Measurements from ENCODE around the gene TUBB6. TPM values are rescaled to one million over a fixed set of nuclear protein-coding genes. Genes with fewer than 3 reads are reported as not detected.

The TUBB6 gene
- polyA plus RNA-seq, 1 donor, result 317 TPM

DNA sequence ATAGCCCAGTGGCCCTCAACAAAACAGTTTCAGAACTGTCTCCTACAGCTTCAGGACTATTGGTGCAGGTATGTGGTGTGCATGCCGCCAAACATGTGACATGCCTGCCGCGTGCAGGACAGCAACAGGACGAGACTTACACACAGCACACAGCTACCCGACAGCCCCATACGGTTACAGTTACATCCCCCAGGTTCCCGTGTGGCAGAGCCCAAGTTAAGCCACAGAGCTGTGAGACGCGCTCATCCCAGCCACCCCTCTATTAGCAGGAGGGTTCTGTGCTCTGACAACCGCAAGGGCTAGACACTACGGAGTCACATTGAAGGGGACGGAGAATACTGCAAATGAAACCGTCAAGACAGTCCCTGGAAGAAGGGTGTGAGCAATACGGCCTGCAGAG lies 16.4 kb upstream of the TUBB6 start:
- no peak for DNase-seq

DNA sequence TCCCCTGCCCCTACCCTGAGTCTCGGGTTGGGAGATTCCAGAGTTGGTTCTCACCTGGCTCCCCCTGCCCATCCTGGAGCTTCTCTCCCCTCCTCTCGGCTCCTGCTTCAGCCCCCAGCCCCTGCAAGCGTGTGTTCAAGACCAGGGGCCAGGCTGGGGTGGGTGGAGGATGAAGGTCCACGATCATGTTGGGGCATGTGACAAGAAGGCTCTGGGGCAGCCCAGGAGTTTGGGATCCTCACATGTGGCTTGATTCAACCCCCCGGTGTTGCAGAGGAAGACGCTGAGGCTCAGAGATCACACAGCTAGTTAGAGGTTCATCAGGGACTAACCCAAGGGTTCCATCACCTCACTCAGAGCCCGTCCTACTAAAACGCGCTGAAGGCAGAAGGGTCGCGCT lies 14.2 kb upstream of the TUBB6 start:
- DNase-seq, result no peak

DNA sequence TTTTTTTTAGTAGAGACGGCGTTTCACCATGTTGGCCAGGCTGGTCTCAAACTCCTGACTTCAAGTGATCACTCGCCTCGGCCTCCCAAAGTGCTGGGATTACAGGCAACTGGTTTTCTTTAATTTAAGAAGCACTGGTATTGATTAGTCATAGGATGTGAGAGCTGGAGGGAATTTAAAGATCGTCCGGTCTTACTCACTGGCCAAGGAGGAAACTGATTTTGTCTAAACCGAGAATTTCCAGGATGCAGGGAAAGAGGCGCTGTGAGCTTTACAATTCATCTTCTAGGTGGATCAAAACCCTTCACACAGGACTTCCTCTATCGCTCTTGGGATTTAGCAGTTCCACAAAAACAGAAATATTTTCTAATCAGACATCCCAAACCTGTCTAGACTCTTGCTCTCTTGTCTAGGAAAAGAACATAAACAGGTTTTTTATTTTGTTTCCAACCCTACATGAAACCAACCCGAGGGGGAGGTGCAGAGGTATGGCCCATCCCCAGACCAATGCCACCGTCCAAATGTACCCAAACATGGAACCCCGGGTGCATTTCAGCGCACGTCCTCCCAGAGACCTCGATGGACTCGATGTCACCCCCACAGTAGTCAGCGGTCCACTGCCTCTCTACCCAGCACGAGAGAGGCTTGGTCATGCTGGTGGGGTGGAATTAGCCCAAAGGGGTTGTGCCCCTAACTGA lies 12.5 kb upstream of the TUBB6 start:
- DNase-seq, result no peak

DNA sequence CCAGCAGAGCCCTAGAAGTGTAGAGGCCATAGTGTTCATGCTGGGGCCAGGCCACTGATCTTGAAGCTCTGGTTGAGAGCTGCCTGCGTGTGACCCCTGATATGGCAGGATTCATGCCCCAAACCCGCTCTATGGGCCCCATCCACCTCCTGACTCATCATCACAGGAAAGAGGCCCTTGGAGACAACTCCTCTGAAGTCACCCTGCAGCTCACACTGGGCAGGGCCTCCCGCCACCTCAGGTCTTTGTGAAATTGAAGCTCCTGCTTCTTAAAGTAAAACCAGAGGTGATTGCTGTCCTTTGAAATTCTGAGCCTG lies 12.0 kb upstream of the TUBB6 start:
- no peak for DNase-seq

DNA sequence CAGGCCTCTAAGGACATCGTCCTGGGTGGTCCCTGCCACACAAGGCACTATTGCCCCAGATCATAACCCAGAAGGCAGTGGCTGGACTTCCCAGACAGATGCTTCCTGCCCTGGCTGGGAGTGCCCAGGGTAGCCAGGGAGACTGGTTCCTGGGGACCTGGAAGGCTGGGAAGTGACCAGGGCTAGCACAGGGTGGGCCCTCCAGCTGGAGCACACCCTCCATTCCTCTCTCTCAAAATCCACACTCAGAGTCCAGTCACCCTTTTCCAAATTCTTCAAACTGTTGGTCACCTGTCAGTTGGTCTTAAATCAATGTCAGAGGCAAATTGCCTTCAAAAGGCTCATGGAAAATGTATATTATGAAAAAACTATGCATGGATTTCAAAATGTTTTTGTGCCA lies 11.6 kb upstream of the TUBB6 start:
- DNase-seq, result no peak

DNA sequence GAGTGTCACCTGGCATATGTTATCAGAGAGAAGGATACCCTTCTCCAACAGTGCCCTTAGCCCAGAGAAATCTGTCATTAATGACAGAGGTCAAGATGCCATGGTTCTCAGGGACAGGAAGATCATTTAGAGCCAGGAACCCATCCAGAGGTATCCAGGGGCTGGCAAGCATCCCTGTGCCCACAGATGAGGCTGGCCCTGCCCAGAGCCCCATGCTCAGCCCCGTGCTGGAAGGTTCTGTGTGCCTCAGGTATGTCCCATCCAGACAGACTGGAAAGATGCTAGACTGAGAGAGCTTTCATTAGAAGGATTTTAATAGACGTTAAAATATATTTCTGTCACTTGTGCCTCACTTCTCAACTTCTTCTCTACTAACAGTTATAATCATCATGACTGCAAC lies 8.2 kb upstream of the TUBB6 start:
- no peak for DNase-seq

DNA sequence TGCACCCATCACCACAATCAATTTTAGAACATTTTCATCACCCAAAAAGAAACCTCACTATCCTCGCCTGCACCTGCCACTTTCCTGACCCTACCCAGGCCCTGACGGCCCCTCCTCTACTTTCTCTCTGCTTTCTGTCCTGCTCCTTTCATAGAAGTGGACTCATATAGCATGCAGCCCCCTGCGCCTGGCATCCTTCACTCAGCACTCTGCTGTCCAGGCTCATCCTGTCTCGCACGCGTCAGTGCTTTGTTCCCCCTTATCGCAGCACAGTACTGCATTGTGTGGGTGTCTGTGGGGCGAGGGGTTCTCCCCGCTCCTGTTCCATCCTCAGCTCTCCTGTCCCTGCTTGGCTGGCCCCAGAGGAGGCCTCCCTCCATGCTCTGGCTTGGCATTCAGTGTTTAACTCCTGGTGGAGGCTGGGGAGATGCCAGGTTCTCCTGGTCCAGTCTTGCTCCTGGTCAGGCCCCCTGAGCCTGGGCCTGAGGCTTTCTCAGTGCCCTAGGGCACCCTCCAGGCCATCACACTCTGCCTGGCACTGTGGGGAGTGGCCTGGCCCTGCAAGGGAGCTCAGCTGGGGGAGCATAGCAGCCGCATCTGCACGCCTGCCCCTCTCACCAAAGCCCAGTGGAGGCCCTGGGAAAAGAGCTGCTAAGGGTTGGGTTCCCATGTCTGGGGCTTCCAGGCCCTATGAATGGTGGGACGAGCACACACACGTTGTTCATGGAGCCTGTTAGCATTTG lies 6.6 kb upstream of the TUBB6 start:
- no peak for DNase-seq

DNA sequence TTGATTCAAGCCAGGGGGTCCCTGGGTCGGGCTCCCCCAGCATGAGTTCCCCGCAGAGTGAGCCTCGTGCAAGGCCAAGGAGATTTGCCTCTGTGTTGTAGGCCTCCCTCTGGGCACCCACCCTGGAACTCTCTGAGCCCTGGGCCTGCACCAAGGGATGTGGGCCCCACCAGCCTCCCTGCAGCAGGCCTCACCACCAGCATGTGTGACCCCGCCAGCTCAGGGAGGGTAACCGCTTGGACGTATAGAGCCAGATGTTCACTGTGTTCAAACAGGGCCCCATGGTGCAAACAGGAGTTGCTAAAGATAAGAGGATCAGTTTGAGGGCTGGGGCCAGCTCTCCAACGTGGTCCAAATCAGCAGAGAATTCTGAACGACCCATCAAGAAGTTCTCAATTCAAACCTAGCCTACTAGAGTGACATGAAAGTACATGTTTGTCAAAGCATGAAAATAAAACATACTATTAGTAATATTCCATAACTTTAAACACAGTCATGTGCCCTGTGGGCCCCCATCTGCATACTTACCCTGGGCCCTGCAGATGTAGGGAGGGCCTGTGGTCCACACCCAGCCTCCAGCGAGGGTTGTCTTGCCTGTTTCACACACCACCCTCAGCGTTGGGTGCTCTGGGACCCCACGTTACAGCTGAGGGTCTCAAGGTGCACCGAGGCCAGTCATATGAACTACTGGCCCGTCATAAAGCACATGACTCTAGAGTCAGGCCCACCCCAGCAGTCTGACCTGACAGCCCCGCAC lies 5.5 kb upstream of the TUBB6 start:
- DNase-seq, result no peak

DNA sequence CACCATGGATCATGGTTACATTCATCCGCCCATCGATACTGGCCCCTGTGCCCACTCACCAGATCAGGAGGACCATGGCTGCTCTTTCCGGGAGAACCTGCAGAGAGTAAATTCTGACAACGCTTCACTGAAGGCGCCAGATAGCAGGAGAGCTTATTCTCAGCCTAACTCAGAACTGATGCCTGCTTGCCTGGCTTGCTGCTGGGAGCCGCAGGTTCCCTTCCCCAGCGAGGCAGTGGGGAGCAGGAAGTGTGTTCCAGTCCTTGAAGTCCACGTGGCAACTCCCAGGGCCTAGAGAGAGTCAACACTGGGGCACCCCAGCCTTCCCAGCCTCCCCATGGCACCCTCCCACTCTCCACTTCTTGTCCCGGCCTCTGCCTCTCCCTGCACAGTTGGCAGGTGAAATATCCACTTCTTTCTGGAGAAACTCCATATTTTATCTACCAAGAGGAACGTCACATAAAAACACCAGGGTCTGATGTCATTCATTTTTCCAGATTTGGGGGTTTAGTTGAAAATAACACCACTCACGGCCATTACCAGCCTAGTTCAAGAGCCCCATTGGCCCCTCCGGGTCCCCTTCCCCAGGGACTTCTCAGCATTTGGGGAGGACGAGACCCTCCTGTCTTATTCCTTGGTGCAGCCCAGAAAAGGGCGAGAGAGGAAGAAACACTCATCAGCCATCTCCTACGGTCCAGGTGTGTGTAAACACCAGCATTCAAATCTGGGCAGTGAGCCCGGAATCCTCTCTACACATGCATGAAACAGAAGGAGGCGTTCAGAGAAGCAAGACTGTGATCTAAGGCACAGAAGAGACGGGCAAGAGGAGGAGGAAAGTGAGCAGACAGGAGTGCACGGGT lies 3.5 kb upstream of the TUBB6 start:
- DNase-seq, result no peak

DNA sequence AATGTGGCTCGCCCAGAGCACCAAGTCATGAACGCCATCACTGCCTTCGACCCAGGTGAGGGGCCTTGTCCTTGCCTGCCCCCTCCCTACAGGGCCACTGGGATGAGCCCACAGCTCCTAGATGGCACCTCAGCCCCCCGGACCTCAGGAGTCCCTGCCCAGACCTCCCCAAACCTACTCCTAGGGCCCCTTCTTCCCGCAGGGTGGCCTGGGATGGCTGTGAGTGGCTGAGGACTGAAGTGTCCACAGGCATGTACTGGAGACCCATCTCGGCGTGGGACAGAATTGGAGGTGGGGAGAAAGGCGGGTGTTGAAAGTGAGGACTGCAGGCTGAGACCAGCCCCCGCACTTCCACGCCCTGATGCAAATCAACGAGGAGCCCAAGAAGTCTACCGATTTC lies 2.8 kb upstream of the TUBB6 start:
- no peak for DNase-seq

DNA sequence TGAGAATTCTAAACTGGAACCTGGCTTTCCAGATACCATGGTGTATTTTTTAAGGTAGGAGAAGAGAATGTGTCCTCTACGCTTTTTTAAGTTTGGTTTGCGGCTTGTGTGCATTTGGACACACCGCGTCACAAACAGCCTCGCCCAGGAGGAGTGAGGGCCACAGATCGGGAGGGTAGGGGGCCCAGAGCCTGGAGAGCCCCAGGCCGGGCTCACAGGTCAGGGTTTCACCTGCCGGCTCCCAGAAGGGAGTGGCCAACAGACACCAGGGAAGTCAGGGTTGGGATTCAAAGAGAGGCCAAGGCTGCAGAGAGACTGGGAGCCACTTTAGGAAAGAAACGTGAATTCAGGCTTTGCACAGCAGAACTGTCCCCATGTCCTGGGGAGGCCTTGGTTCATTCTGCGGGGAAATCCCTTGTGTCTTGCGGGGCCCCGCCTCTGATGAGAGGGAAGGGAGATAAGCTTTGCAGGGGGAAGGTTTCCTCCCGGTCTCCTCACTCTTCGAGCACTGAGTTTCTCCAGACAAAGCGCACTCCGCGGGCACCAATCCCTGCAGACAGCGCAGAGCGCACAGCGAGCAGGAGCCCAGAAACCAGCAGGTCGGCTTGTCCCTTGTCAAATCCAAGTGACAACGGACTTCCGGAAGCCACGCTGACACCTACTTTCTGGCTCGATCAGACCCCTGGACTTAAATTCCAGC lies 2.0 kb upstream of the TUBB6 start:
- DNase-seq, result no peak

DNA sequence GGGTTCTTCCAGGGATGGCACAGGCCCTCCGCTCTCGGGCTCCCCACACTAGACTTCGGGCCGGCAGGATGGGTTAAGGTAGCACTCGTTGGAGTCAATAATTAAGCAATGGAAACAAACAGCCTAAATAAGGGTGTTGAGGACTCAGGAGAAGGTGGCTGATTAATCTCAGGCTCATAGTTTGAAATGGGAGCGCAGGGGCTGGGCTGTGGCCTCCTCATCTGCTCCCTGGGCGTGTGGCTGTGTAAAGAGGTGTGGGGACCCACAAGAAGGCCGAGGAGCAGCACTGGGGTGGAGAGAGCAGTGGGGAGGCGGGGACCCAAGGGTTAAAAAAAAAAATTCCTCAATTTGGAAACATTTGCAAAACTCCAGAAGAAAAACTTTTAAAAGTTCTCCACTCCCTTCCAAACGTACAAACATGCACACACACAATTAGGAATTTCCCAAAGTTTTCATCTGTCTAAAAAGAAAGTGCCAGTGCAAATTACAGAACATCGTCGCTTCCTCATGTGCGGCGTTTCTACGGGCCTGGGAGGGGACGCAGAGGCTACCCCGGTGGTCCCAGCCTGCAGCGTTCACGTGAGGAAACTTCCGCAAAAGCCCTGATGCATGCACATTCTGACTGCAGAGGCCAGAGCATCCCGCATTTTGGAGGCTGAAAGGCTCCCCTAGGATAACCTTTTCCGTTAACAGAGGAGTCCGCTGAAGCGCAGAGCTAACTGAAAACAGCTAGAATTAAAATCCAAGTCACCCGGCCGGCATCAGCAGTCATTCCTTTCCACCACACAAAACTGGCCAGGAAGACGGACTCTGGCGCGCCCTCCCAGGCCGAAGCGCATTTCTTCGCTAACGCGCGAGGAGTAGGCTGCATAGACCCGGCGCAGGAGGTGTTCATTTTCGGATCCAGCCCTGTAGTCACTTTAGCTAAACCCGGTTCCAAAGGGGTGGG lies 1.0 kb upstream of the TUBB6 start:
- DNase-seq, result peak; percentile 79

DNA sequence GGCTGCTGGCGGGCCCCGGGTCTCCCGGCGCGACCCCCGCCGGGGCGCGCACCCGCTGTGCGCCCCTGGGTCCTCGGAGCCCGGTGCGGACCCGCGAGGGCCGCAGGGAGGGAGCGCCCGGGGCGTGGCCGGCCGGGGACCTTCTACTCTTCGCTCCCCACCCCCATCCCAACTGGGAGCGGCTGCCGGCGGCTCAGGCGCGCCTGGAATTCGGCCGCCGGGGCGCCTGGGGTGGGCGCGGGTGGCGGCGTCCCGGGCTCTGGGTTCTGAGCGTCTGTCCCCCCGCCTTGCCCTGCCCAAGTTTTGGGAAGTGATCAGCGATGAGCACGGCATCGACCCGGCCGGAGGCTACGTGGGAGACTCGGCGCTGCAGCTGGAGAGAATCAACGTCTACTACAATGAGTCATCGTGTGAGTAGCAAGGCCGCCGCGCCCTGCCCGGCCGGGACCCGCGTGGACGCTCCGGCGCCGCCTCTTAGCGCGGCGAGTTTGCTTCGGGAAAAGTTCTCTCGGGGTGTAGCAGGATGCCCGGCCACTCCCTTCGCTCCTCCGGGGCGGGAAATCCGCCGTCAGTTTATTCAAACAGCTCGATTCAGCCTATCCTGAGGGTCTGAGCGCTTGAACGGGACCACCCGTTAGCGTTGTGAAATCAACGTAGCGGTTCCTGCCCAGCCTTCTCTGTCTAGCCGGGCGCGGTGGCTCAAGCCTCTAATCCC lies 502 bp downstream of the TUBB6 start:
- peak; percentile 77 for DNase-seq

DNA sequence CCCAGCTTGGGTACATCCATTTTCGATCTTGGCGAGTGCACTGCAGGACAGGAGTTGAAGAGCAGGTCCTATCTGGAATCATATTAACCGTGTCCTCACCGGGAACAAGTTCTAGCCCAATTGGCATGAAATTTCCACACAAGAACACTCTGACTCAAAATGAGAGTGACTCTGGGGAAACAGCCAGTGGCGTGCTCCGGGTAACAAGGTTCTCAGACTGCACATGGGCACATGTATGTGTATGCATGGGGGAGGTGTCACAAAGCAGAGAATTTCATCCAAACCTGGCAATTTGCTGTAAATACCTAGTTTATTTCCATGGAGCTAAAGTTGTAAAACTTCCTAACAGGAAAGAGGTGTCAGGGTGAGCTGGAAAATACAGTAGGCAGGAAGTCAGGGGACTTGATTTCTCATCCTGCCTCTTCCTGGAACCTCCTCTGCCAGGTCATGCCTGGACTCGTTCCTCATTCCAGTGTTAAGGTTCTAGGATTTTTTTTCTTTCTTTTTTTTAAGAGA lies 1.7 kb downstream of the TUBB6 start:
- no peak for DNase-seq

DNA sequence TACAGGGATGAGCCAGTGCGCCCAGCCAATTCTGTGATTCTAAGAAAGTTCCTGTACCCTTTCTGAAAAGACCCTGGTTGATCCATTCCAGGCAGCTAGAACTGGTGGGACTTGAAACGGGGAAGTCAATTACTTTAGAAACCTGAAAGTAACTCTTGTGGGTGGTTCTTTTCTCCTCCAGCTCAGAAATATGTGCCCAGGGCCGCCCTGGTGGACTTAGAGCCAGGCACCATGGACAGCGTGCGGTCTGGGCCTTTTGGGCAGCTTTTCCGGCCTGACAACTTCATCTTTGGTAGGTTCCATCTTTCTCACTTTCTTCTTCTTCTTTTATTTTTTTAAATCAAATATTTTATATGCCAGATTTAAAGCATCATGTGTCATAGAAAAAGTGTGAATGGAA lies 2.7 kb downstream of the TUBB6 start:
- no peak for DNase-seq

DNA sequence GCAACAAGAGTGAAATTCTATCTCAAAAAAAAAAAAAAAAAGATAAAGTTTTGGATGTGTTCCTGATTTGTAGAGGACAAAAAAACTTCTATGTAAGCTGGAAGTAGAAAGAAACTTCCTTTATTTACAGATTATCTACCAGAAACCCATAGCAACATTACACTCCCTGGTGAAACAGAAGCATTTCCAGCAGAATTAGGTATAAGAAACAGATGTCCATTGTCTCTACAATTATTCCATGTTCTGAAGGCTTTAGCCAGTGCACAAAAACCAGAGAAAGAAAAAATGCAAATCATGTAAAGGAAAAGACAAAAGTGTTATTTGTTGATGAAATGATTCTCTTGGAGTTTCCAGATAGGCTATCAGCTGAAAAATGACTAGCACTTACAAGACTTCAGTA lies 4.9 kb downstream of the TUBB6 start:
- DNase-seq, result no peak

DNA sequence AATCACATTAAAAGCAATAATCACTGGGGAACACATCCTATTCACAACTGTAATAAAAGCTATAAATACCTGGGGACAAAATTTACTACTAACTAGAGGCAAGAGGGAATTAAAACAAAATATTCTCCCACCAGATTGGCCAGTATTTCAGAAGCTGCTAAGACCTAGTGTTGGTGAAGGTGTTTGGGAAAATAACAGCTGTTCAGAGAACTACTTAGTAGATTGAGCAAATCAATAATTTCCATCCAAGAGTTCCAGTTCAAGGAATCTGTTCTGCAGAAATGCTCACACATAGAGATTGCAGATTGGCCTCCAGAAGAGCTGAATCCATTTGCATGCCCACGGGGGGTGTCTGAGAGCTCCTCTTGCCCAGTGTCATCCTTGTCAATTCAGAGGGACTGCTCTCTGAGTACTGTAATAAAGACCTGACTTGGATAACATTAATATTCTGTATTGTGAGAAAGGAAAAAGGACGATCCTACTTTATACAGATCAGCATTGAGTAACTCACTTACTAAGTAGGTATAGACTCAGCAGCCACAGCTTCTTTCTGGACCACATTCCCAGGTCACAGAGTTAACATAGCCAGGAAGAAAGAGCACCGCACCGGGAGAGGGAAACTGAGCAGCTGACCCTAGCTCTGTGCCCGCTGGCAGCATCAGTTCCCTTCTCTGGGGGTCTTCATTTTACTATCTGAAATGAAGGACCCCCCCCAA lies 5.6 kb downstream of the TUBB6 start:
- DNase-seq, result no peak

DNA sequence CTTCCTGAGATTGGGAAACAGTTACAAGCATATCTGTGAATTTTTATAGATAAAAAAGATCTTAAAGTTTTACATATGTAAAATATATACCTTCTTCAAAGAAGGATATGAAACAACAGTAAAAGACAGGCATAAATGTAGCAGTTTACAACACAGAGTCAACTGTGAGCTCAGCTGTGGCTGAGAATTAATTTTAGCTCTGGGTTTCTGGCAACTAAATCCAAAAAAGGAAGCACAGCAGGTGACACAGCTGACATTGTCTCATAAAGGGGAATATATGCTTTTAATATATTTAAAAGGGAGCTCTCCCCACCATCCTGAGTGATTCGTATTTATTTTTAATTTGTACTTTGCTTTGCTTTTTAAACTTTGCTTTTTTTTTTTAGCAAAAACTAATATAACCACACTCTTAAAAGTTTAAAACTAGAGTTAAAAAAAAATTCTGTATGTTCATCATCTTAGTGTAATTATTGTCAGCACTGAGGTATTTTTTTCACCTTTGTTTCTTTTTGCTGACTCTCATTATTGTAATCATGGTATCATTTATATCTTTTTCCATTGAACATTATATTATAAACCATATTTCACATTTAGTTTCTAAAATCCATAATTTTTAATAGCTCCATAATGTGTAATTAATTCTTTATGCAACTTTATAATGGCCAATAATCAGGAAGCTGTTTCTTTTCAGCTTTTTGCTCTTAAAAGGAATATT lies 6.7 kb downstream of the TUBB6 start:
- DNase-seq, result no peak

DNA sequence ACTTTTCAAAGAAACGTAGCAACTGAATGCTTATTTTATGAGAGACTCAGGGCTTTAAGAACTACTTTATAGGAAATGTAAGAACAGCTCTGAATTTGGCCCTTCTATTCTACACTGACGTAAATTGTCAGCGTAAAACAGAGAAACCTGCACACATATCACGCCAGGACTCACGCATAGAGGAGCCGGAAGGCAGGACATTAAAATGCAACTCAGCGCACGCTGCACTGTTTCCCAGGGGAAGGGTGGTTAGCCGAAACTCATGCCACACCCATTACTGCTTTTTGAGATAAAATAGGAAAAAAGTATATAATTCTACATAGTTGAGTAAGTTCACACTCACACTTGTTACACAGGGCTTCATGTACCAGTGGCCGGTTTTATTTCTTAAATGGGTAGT lies 7.4 kb downstream of the TUBB6 start:
- DNase-seq, result no peak

Measured in hindlimb muscle (tissue), 1 donor.